ENCODE measurements around the gene PCDH9.

The PCDH9 gene

GRCh38 chr13:67140006-67140405, 90.1 kb downstream of the PCDH9 start:
- intact Hi-C loops (cut with DNase I) = loop anchor here (10.0 kb wide), 1 partner anchor 85 kb away; no protein-coding TSS in a partner anchor
- no peak for DNase-seq

- intact Hi-C loops (cut with DNase I) = no loop called here
- DNase-seq = no peak
Measured at GRCh38 chr13:67139551-67139950, 90.6 kb downstream of the PCDH9 start.

GRCh38 chr13:67138970-67139369, 91.2 kb downstream of the PCDH9 start:
- intact Hi-C loops (cut with DNase I) = no loop called here

GRCh38 chr13:67137044-67137735, 92.9 kb downstream of the PCDH9 start:
- intact Hi-C loops (cut with DNase I) = no loop called here

More at GRCh38 chr13:67138970-67139369, 91.2 kb downstream of the PCDH9 start:
- DNase-seq = no peak

GRCh38 chr13:67136157-67136556, 94.0 kb downstream of the PCDH9 start:
- intact Hi-C loops (cut with DNase I) = no loop called here

More at GRCh38 chr13:67137044-67137735, 92.9 kb downstream of the PCDH9 start:
- DNase-seq = peak in 3 of 42 donors; percentile 15 to 43 (median 27)

GRCh38 chr13:67135356-67135755, 94.8 kb downstream of the PCDH9 start:
- intact Hi-C loops (cut with DNase I) = no loop called here
- no peak for DNase-seq

More at GRCh38 chr13:67136157-67136556, 94.0 kb downstream of the PCDH9 start:
- no peak for DNase-seq

GRCh38 chr13:67134417-67135129, 95.6 kb downstream of the PCDH9 start:
- intact Hi-C loops (cut with DNase I) = no loop called here
- DNase-seq = no peak

GRCh38 chr13:67133476-67133875, 96.7 kb downstream of the PCDH9 start:
- no peak for DNase-seq
- intact Hi-C loops (cut with DNase I) = no loop called here

GRCh38 chr13:67131393-67131792, 98.7 kb downstream of the PCDH9 start:
- no peak for DNase-seq
- intact Hi-C loops (cut with DNase I) = no loop called here

GRCh38 chr13:67130444-67130843, 99.7 kb downstream of the PCDH9 start:
- no peak for DNase-seq
- intact Hi-C loops (cut with DNase I) = no loop called here

GRCh38 chr13:67128136-67128535, 102.0 kb downstream of the PCDH9 start:
- no peak for DNase-seq
- intact Hi-C loops (cut with DNase I) = no loop called here

- intact Hi-C loops (cut with DNase I) = no loop called here
- DNase-seq = no peak
Measured at GRCh38 chr13:67125681-67126080, 104.5 kb downstream of the PCDH9 start.

- intact Hi-C loops (cut with DNase I) = no loop called here
- DNase-seq = no peak
Measured at GRCh38 chr13:67123165-67123564, 107.0 kb downstream of the PCDH9 start.

GRCh38 chr13:67122251-67122650, 107.9 kb downstream of the PCDH9 start:
- DNase-seq = no peak
- intact Hi-C loops (cut with DNase I) = no loop called here

- no peak for DNase-seq
- intact Hi-C loops (cut with DNase I) = no loop called here
Measured at GRCh38 chr13:67120872-67121531, 109.1 kb downstream of the PCDH9 start.

- intact Hi-C loops (cut with DNase I) = no loop called here
- DNase-seq = peak in 1 of 42 donors; percentile 40
Measured at GRCh38 chr13:67119481-67119894, 110.6 kb downstream of the PCDH9 start.

GRCh38 chr13:67118277-67118676, 111.9 kb downstream of the PCDH9 start:
- intact Hi-C loops (cut with DNase I) = no loop called here
- no peak for DNase-seq

GRCh38 chr13:67117010-67117550, 113.1 kb downstream of the PCDH9 start:
- peak in 3 of 42 donors; percentile 18 to 49 (median 43) for DNase-seq
- intact Hi-C loops (cut with DNase I) = no loop called here

- intact Hi-C loops (cut with DNase I) = no loop called here
- no peak for DNase-seq
Measured at GRCh38 chr13:67107979-67108378, 122.2 kb downstream of the PCDH9 start.

All from head of caudate nucleus (tissue), 42 donors.